ENCODE results near the gene FAM149A.

The FAM149A gene

GRCh38 chr4:186149872-186150271 is 45.4 kb downstream of the FAM149A start:
- H3K4me3 ChIP-seq (ENCODE audit: low read length): no peak overlapping the region
- no peaks in the 10 kb centered on the region for H3K27me3 ChIP-seq (ENCODE audit: insufficient read depth, low read length)
- no peaks in the 10 kb centered on the region for H3K9me3 ChIP-seq (ENCODE audit: low read length)
- H3K36me3 ChIP-seq (ENCODE audit: insufficient read depth, low read length): no peaks in the 10 kb centered on the region
- peaks cover 15% of the 10 kb centered on the region for H3K4me1 ChIP-seq (ENCODE audit: insufficient read depth, low read length)
- no peak overlapping the region for H2AFZ ChIP-seq (ENCODE audit: low read depth, low read length)

GRCh38 chr4:186150926-186151325 is 46.4 kb downstream of the FAM149A start:
- H3K4me3 ChIP-seq (ENCODE audit: low read length): no peak overlapping the region
- no peaks in the 10 kb centered on the region for H3K9me3 ChIP-seq (ENCODE audit: low read length)
- no peaks in the 10 kb centered on the region for H3K27me3 ChIP-seq (ENCODE audit: insufficient read depth, low read length)
- H3K4me1 ChIP-seq (ENCODE audit: insufficient read depth, low read length): peaks cover 7% of the 10 kb centered on the region
- H2AFZ ChIP-seq (ENCODE audit: low read depth, low read length): no peak overlapping the region
- no peaks in the 10 kb centered on the region for H3K36me3 ChIP-seq (ENCODE audit: insufficient read depth, low read length)

GRCh38 chr4:186151499-186151898 is 47.0 kb downstream of the FAM149A start:
- no peak overlapping the region for H3K4me3 ChIP-seq (ENCODE audit: low read length)
- H3K36me3 ChIP-seq (ENCODE audit: insufficient read depth, low read length): no peaks in the 10 kb centered on the region
- peaks cover under 1% of the 10 kb centered on the region for H3K4me1 ChIP-seq (ENCODE audit: insufficient read depth, low read length)
- no peak overlapping the region for H2AFZ ChIP-seq (ENCODE audit: low read depth, low read length)
- no peaks in the 10 kb centered on the region for H3K27me3 ChIP-seq (ENCODE audit: insufficient read depth, low read length)
- H3K9me3 ChIP-seq (ENCODE audit: low read length): no peaks in the 10 kb centered on the region

- no peak overlapping the region for H2AFZ ChIP-seq (ENCODE audit: low read depth, low read length)
- H3K4me3 ChIP-seq (ENCODE audit: low read length): no peak overlapping the region
- H3K27me3 ChIP-seq (ENCODE audit: insufficient read depth, low read length): no peaks in the 10 kb centered on the region
- H3K4me1 ChIP-seq (ENCODE audit: insufficient read depth, low read length): peaks cover 2% of the 10 kb centered on the region
- H3K36me3 ChIP-seq (ENCODE audit: insufficient read depth, low read length): no peaks in the 10 kb centered on the region
- no peaks in the 10 kb centered on the region for H3K9me3 ChIP-seq (ENCODE audit: low read length)
Observed at GRCh38 chr4:186158021-186158813, 53.7 kb downstream of the FAM149A start.

- H2AFZ ChIP-seq (ENCODE audit: low read depth, low read length): no peak overlapping the region
- no peaks in the 10 kb centered on the region for H3K9me3 ChIP-seq (ENCODE audit: low read length)
- no peaks in the 10 kb centered on the region for H3K36me3 ChIP-seq (ENCODE audit: insufficient read depth, low read length)
- H3K4me1 ChIP-seq (ENCODE audit: insufficient read depth, low read length): peaks cover 8% of the 10 kb centered on the region
- no peaks in the 10 kb centered on the region for H3K27me3 ChIP-seq (ENCODE audit: insufficient read depth, low read length)
- no peak overlapping the region for H3K4me3 ChIP-seq (ENCODE audit: low read length)
Observed at GRCh38 chr4:186158966-186159365, 54.5 kb downstream of the FAM149A start.

- Histone ChIP-seq H3K9me3 (ENCODE audit: low read length) (no peaks in the 10 kb centered on the region), H3K27me3 (ENCODE audit: insufficient read depth, low read length) (no peaks in the 10 kb centered on the region), H3K4me1 (ENCODE audit: insufficient read depth, low read length) (peaks cover 9% of the 10 kb centered on the region), H3K36me3 (ENCODE audit: insufficient read depth, low read length) (no peaks in the 10 kb centered on the region), H2AFZ (ENCODE audit: low read depth, low read length) (no peak overlapping the region), H3K4me3 (ENCODE audit: low read length) (no peak overlapping the region)
Observed at GRCh38 chr4:186159613-186160012, 55.1 kb downstream of the FAM149A start.

GRCh38 chr4:186161138-186161537 is 56.6 kb downstream of the FAM149A start:
- Histone ChIP-seq H3K27me3 (ENCODE audit: insufficient read depth, low read length) (no peaks in the 10 kb centered on the region), H3K4me1 (ENCODE audit: insufficient read depth, low read length) (peaks cover 9% of the 10 kb centered on the region), H3K9me3 (ENCODE audit: low read length) (no peaks in the 10 kb centered on the region), H2AFZ (ENCODE audit: low read depth, low read length) (no peak overlapping the region), H3K36me3 (ENCODE audit: insufficient read depth, low read length) (no peaks in the 10 kb centered on the region), H3K4me3 (ENCODE audit: low read length) (no peak overlapping the region)

- Histone ChIP-seq H3K27me3 (ENCODE audit: insufficient read depth, low read length) (no peaks in the 10 kb centered on the region), H3K4me1 (ENCODE audit: insufficient read depth, low read length) (peaks cover 9% of the 10 kb centered on the region), H3K9me3 (ENCODE audit: low read length) (no peaks in the 10 kb centered on the region), H3K4me3 (ENCODE audit: low read length) (no peak overlapping the region), H3K36me3 (ENCODE audit: insufficient read depth, low read length) (no peaks in the 10 kb centered on the region), H2AFZ (ENCODE audit: low read depth, low read length) (no peak overlapping the region)
Observed at GRCh38 chr4:186166852-186167512, 62.5 kb downstream of the FAM149A start.

- Histone ChIP-seq H2AFZ (ENCODE audit: low read depth, low read length) (no peak overlapping the region), H3K9me3 (ENCODE audit: low read length) (no peaks in the 10 kb centered on the region), H3K27me3 (ENCODE audit: insufficient read depth, low read length) (no peaks in the 10 kb centered on the region), H3K4me1 (ENCODE audit: insufficient read depth, low read length) (peaks cover 9% of the 10 kb centered on the region), H3K4me3 (ENCODE audit: low read length) (no peak overlapping the region), H3K36me3 (ENCODE audit: insufficient read depth, low read length) (no peaks in the 10 kb centered on the region)
Observed at GRCh38 chr4:186167605-186168004, 63.1 kb downstream of the FAM149A start.

GRCh38 chr4:186168750-186169149 is 64.2 kb downstream of the FAM149A start:
- no peaks in the 10 kb centered on the region for H3K27me3 ChIP-seq (ENCODE audit: insufficient read depth, low read length)
- no peaks in the 10 kb centered on the region for H3K9me3 ChIP-seq (ENCODE audit: low read length)
- no peak overlapping the region for H3K4me3 ChIP-seq (ENCODE audit: low read length)
- peaks cover 3% of the 10 kb centered on the region for H3K4me1 ChIP-seq (ENCODE audit: insufficient read depth, low read length)
- H3K36me3 ChIP-seq (ENCODE audit: insufficient read depth, low read length): no peaks in the 10 kb centered on the region
- H2AFZ ChIP-seq (ENCODE audit: low read depth, low read length): no peak overlapping the region

- Histone ChIP-seq H3K4me1 (ENCODE audit: insufficient read depth, low read length) (no peaks in the 10 kb centered on the region), H3K4me3 (ENCODE audit: low read length) (no peak overlapping the region), H2AFZ (ENCODE audit: low read depth, low read length) (no peak overlapping the region), H3K9me3 (ENCODE audit: low read length) (no peaks in the 10 kb centered on the region), H3K27me3 (ENCODE audit: insufficient read depth, low read length) (no peaks in the 10 kb centered on the region), H3K36me3 (ENCODE audit: insufficient read depth, low read length) (no peaks in the 10 kb centered on the region)
Observed at GRCh38 chr4:186169333-186169944, 64.9 kb downstream of the FAM149A start.

- Histone ChIP-seq H3K4me1 (ENCODE audit: insufficient read depth, low read length) (no peaks in the 10 kb centered on the region), H3K4me3 (ENCODE audit: low read length) (no peak overlapping the region), H3K27me3 (ENCODE audit: insufficient read depth, low read length) (no peaks in the 10 kb centered on the region), H3K36me3 (ENCODE audit: insufficient read depth, low read length) (no peaks in the 10 kb centered on the region), H3K9me3 (ENCODE audit: low read length) (no peaks in the 10 kb centered on the region), H2AFZ (ENCODE audit: low read depth, low read length) (no peak overlapping the region)
Observed at GRCh38 chr4:186169945-186170802, 65.7 kb downstream of the FAM149A start.

- Histone ChIP-seq H3K4me3 (ENCODE audit: low read length) (no peak overlapping the region), H3K27me3 (ENCODE audit: insufficient read depth, low read length) (no peaks in the 10 kb centered on the region), H2AFZ (ENCODE audit: low read depth, low read length) (no peak overlapping the region), H3K4me1 (ENCODE audit: insufficient read depth, low read length) (no peaks in the 10 kb centered on the region), H3K36me3 (ENCODE audit: insufficient read depth, low read length) (no peaks in the 10 kb centered on the region), H3K9me3 (ENCODE audit: low read length) (no peaks in the 10 kb centered on the region)
Observed at GRCh38 chr4:186170966-186171365, 66.5 kb downstream of the FAM149A start.

Data from neuron (in vitro differentiated cells).